NCI-H446 treated with DMSO at 0.1 percent for 48 hours (cell line): ENCODE data around the gene GPM6B.

Experiments
- DNase-seq: peaks from one replicate; lab custom pipeline; 2025; lab: John Stamatoyannopoulos, UW

The GPM6B gene

GRCh38 chrX:13824746-13825145, 7.9 kb upstream of the GPM6B start:
- no peak for DNase-seq

GRCh38 chrX:13821738-13822137, 4.8 kb upstream of the GPM6B start:
- DNase-seq, result no peak

- no peak for DNase-seq
These were observed 717 bp downstream of the GPM6B start for GRCh38 chrX:13816176-13816575.

GRCh38 chrX:13815664-13816063, 1.2 kb downstream of the GPM6B start:
- no peak for DNase-seq

- no peak for DNase-seq
These were observed 8.0 kb downstream of the GPM6B start for GRCh38 chrX:13808865-13809264.

GRCh38 chrX:13808293-13808692, 8.6 kb downstream of the GPM6B start:
- DNase-seq, result no peak

- DNase-seq, result no peak
These were observed 11.7 kb downstream of the GPM6B start for GRCh38 chrX:13805241-13805640.

GRCh38 chrX:13803116-13803515, 13.8 kb downstream of the GPM6B start:
- DNase-seq, result no peak

- DNase-seq, result no peak
These were observed 18.7 kb downstream of the GPM6B start for GRCh38 chrX:13798184-13798583.

- no peak for DNase-seq
These were observed 19.4 kb downstream of the GPM6B start for GRCh38 chrX:13797512-13797911.

GRCh38 chrX:13794417-13794816, 22.5 kb downstream of the GPM6B start:
- no peak for DNase-seq

- DNase-seq, result no peak
These were observed 23.0 kb downstream of the GPM6B start for GRCh38 chrX:13793897-13794296.

GRCh38 chrX:13791559-13791958, 25.3 kb downstream of the GPM6B start:
- DNase-seq, result no peak

- no peak for DNase-seq
These were observed 25.7 kb downstream of the GPM6B start for GRCh38 chrX:13791145-13791544.

- no peak for DNase-seq
These were observed 26.4 kb downstream of the GPM6B start for GRCh38 chrX:13790206-13791131.

GRCh38 chrX:13786048-13786447, 30.8 kb downstream of the GPM6B start:
- no peak for DNase-seq

GRCh38 chrX:13780868-13781427, 35.9 kb downstream of the GPM6B start:
- no peak for DNase-seq

GRCh38 chrX:13778916-13779315, 38.0 kb downstream of the GPM6B start:
- DNase-seq, result no peak

- no peak for DNase-seq
These were observed 40.5 kb downstream of the GPM6B start for GRCh38 chrX:13776387-13776786.

- DNase-seq, result no peak
These were observed 41.1 kb downstream of the GPM6B start for GRCh38 chrX:13775837-13776236.

GRCh38 chrX:13774696-13775095, 42.2 kb downstream of the GPM6B start:
- no peak for DNase-seq

- no peak for DNase-seq
These were observed 46.8 kb downstream of the GPM6B start for GRCh38 chrX:13770013-13770535.

- no peak for DNase-seq
These were observed 48.0 kb downstream of the GPM6B start for GRCh38 chrX:13768939-13769338.
